HL-60/S4 treated with phorbol 12-myristate 13-acetate at 8.2 ng/mL for 4 days and 3 days (cell line): ENCODE results near the gene FAM174C.
"Not testable (repeated sequence)": the region's sequence is repeated elsewhere in the genome, so short reads cannot be mapped to it uniquely, and the experiment has no call there.

Experiments
- in situ Hi-C: fragments of 300-500 bp; cut with MboI; formaldehyde crosslinking; loops from 2 replicates; pipeline ENCODE4 v1.15.0; 2022; ENCODE audit warnings: low sequenced_read_pairs

FAM174C gene

DNA sequence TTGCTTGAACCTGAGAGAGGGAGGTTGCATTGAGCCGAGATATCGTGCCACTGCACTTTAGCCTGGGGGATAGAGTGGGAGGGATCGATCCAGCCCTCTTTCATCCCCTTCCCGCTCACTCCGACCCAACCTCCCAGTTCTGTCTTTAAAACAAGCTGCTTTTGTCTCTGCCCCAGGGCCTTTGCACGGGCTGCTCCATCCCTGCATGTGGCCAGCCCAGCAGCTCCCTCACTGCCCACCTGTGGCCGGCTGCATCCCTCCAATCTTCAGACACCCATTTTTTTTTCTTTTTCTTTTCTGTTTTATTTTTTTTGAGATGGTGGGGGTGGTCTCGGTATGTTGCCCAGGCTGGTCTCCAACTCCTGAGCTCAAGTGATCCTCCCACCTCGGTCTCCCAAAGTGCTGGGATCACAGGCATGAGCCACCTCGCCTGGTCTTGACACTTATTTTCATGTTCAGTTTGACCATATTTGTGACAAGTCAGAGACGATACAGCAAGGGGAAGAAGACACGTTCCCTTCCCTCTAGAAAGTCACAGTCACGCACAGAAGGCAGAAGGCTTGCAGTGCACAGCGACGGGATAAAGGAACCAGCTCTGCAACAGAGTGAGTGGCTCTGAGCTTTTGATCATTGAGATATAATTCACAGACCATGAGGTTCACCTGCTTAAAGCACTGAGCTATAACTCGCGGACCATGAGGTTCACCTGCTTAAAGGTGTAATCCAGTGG is 42.1 kb downstream of the FAM174C start:
- in situ Hi-C loops, result no loop called here

DNA sequence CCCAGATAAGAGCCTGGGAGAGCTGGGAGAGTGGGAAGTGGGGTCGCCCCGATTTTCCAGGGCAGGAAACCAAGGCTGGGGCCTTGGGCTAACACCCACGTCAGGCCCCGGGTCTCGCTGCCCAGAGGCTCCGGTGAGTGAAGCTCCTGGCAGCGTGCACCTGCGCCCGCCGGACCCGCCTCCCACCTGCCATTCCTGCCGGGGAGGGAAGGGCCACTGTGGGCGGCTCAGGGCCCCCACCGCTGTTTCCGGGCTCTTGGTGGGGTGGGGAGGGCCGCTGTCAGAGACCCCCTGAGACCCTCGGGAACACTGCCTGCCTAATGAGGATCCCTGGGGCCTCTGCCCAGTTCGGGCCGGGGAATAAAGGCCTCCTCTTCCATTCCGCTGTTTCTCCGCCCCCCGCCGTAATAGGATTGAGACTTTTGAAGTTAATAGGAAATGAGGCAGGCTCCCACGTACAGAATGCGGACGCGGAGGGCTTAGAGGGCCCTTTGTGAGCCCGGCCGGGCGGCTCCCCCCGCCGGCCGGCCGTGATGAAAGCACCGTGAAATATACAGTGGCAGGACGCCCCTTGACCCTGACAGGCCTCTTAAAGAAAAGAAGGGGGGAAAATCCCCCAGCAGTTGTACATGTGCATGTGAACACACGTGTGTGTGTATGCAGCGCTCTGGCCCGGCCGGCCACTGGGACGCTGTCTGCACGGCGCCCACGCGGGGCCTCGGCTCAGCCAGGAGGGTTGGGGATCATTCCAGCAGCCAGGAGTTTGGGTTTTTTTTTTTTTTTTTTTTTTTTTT is 43.5 kb downstream of the FAM174C start:
- in situ Hi-C loops, result no loop called here

GRCh38 chr19:1320282-1320650 is 44.9 kb downstream of the FAM174C start:
- in situ Hi-C loops, result not testable (repeated sequence)

- in situ Hi-C loops, result no loop called here
Measured at GRCh38 chr19:1321539-1321938, 46.2 kb downstream of the FAM174C start.

GRCh38 chr19:1322198-1322981 is 47.1 kb downstream of the FAM174C start:
- in situ Hi-C loops, result no loop called here

DNA sequence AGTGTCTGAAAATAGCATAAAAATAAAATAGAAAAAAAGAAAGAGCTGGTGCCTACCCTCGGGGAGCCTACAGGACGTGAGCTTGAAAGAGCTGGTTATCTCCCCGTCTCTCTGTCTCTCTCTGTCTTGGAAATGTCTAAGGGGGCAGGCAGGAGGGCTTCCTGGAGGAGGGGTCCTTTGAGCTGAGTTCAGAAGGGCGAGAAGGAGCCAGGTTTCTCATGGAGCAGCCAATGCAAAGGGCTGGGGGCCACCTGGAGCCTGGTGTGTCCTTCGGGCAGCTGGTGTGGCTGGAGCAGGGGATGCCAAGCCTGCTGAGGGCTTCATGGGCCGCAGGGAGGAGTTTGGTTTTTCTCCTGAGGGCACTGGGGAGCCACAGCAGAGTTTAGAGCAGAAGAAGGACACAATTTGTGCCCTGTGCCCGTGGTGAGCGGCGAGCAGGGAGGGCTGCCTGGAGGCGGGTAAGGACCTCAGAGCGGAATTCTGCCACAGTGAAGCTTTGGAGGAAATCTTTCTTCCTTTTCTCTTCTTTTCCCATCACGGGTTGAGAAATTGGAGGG is 49.0 kb downstream of the FAM174C start:
- in situ Hi-C loops, result no loop called here

DNA sequence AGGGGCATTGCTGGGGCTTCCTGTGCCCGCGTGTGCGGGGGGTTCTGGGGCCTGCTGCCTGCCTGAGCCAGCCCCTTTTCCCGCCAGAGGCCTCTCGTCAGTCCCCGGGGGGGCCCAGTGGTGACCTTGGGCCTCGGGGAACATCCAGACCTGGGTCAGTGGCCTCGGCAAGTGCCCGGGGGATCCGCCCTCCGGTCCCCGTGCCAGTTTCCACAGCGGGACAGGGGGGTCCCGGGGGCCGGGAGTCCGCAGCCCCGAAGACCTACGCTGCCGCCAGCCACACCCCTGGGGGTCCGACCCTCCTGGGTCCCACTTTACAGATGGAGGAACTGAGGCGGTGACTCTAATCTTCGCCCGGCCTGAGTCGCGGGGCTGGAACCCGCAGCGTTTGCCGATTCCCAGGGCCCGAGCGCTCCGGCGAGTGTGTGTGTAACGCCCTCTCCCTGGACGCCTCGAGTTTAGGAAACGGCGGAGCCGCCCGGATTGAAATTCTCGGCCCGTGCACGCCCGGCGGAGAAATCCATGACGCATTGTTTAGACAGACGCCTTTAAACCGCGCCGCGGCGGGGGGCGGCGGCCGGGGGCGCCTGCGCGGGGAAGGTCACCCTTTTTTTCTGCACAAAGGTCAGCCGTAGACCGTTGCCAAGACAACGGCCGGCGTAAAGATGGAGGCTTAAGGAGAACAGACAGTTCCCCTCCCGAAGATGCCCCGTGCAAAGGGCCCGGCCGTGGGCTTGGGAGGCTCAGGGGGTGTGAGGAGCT is 49.7 kb downstream of the FAM174C start:
- in situ Hi-C loops, result no loop called here

DNA sequence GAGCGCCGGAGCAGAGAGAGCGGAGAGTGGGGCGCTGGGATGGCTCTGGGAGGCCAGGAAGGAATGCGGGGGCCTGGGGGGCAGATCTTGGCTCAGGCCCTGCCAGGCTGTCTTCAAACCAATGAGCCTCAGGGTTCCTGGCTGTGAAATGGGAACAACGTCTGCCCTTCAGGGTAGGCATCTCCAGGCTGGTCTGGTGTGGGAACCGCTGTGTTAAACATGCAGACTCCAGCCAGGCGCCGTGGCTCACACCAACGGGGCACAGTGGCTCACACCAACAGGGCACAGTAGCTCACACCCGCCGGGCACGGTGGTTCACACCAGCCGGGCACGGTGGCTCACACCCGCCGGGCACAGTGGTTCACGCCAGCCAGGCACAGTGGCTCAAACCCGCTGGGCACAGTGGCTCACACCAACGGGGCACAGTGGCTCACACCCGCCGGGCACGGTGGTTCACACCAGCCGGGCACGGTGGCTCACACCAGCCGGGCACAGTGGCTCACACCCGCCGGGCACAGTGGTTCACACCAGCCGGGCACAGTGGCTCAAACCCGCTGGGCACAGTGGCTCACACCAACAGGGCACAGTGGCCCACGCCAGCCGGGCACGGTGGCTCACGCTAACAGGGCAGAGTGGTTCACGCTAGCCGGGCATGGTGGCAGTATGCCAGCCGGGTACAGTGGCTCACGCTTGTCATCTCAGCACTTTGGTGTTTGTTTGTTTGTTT is 50.4 kb downstream of the FAM174C start:
- in situ Hi-C loops, result no loop called here

DNA sequence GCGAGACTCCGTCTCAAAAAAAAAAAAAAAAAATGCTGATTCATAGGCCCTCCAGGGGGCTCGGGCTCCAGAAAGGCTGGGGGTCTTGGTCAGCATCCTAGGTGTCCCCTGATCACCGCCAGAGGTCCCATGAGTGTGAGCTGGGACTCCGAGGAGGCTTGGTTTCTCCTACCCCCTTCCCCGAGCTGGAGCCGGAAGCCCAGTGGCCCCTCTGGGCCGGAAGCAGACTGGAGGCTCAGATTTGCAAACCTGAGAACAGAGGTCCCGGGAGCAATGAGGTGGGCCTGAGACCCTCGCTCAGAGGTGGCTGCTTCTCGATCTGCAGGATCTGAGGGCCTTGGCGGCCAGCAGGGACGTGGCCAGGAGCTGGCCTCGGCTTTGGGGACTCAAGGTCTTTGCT is 51.8 kb downstream of the FAM174C start:
- in situ Hi-C loops, result no loop called here
